Measurements from ENCODE around the gene DDR2.

Gene DDR2

GRCh38 chr1:162644986-162645314, 12.7 kb downstream of the DDR2 start:
- TF ChIP-seq CTCF (IDR thresholded peaks at IDR 0.05; ENCODE audit: insufficient read depth, missing control alignments), result no peak

DNA sequence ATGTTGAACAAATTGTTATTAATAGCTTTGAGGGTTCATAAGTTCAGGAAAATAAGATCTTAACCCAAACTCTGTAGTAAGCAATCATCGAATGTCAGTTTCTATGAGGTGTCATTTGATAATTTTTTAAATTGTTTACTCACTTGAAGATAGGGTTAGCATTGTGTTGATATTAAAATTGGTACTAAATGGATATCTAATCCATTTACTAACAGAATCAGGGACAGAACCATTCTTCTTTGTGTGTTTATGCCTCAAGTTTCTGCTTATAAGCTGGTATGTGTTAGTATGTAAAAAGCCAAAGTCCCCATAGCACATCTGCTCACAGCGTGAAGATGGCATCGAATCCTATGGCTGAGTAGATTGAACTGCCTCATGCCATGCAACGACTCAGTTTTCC, 13.4 kb downstream of the DDR2 start:
- TF ChIP-seq CTCF (IDR thresholded peaks at IDR 0.05; ENCODE audit: insufficient read depth, missing control alignments), result no peak
- no peak for FAIRE-seq
- no peak for DNase-seq (ENCODE audit: insufficient read length, low spot score)

More at GRCh38 chr1:162644986-162645314, 12.7 kb downstream of the DDR2 start:
- DNase-seq (ENCODE audit: insufficient read length, low spot score) (no peak), FAIRE-seq (no peak)

DNA sequence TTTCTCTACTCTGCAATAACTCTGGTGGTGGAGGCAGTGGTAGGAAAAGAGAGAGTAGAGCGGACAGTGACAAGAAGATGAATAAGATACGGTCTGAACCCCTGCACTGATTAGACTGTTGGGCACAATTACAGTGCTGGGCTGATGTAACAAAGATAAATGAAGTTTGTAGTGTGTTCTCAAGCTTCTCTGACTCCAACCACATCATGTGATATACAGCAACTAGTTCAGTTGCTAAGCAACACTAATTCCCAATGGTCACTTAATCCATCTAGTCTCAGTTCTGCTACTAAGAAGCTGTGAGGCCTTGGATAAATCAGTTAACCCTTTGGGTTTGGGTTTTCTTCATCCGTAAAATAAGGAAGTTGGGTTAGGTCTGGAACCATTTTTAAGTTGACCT, 17.3 kb downstream of the DDR2 start:
- DNase-seq (ENCODE audit: insufficient read length, low spot score) (no peak), FAIRE-seq (peak; percentile 99)
- TF ChIP-seq CTCF (IDR thresholded peaks at IDR 0.05; ENCODE audit: insufficient read depth, missing control alignments), result no peak

GRCh38 chr1:162654915-162655620, 22.8 kb downstream of the DDR2 start:
- no peak for DNase-seq (ENCODE audit: insufficient read length, low spot score)
- TF ChIP-seq CTCF (IDR thresholded peaks at IDR 0.05; ENCODE audit: insufficient read depth, missing control alignments), result no peak
- FAIRE-seq, result no peak

GRCh38 chr1:162656266-162656665, 24.0 kb downstream of the DDR2 start:
- DNase-seq (ENCODE audit: insufficient read length, low spot score) (no peak), FAIRE-seq (no peak)
- no peak for TF ChIP-seq CTCF (IDR thresholded peaks at IDR 0.05; ENCODE audit: insufficient read depth, missing control alignments)

- no peak for DNase-seq (ENCODE audit: insufficient read length, low spot score)
- no peak for TF ChIP-seq CTCF (IDR thresholded peaks at IDR 0.05; ENCODE audit: insufficient read depth, missing control alignments)
- no peak for FAIRE-seq
Measured at GRCh38 chr1:162660574-162660973, 28.3 kb downstream of the DDR2 start.

DNA sequence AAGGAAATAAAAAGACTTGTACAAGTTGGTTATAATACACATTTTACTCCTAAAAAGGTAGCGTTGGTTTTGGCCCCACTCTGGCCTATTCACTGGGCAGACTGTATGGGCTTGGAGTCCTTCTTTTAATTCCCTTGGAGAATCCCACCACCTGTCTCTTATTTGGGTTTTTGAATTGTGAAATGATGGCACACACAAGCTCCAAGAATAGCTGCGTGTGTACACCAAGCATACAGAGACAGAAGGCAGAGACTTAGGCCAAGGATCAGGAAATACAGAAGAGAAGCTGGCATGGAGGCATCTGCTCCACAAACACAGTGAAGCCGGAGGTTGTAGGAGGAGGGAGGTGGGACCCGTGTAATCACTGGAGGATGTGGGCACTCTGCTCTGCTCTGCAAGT, 29.1 kb downstream of the DDR2 start:
- no peak for DNase-seq (ENCODE audit: insufficient read length, low spot score)
- no peak for FAIRE-seq
- no peak for TF ChIP-seq CTCF (IDR thresholded peaks at IDR 0.05; ENCODE audit: insufficient read depth, missing control alignments)
